Measurements from ENCODE around the gene MRPL2. TPM values are rescaled to one million over a fixed set of nuclear protein-coding genes. Genes with fewer than 3 reads are reported as not detected.

MRPL2 gene
- total RNA-seq, 1 donor = 20.6 TPM

- Histone ChIP-seq H3K9me3 (ENCODE audit: low read depth, low read length) (no peaks in the 10 kb centered on the region), H3K4me1 (ENCODE audit: insufficient read depth, low read length) (peaks cover 38% of the 10 kb centered on the region), H2AFZ (ENCODE audit: low read length) (no peak overlapping the region), H3K27me3 (ENCODE audit: insufficient read depth, low read length) (no peaks in the 10 kb centered on the region), H3K79me2 (ENCODE audit: insufficient read depth, low read length) (peaks cover 87% of the 10 kb centered on the region), H4K20me1 (ENCODE audit: insufficient read depth, low read length) (peaks cover 34% of the 10 kb centered on the region), H3K4me2 (ENCODE audit: insufficient read depth, low read length) (peak overlapping the region; percentile 58), H3K36me3 (ENCODE audit: insufficient read depth, low read length) (peaks cover 49% of the 10 kb centered on the region), H3K27ac (ENCODE audit: low read depth, low read length) (peak overlapping the region; percentile 43), H3K4me3 (ENCODE audit: insufficient read depth, low read length) (peak overlapping the region; percentile 27)
- DNase-seq (ENCODE audit: insufficient read length, low spot score, missing footprints) = peak; percentile 86
- TF ChIP-seq, protein P1, sequence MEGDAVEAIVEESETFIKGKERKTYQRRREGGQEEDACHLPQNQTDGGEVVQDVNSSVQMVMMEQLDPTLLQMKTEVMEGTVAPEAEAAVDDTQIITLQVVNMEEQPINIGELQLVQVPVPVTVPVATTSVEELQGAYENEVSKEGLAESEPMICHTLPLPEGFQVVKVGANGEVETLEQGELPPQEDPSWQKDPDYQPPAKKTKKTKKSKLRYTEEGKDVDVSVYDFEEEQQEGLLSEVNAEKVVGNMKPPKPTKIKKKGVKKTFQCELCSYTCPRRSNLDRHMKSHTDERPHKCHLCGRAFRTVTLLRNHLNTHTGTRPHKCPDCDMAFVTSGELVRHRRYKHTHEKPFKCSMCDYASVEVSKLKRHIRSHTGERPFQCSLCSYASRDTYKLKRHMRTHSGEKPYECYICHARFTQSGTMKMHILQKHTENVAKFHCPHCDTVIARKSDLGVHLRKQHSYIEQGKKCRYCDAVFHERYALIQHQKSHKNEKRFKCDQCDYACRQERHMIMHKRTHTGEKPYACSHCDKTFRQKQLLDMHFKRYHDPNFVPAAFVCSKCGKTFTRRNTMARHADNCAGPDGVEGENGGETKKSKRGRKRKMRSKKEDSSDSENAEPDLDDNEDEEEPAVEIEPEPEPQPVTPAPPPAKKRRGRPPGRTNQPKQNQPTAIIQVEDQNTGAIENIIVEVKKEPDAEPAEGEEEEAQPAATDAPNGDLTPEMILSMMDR (IDR thresholded peaks at IDR 0.05; ENCODE audit: extremely low read depth, low read depth, low read length) = no peak
These were observed 42.9 kb downstream of the MRPL2 start for GRCh38 chr6:43016176-43016942.

GRCh38 chr6:43014434-43014909 is 44.8 kb downstream of the MRPL2 start:
- H3K9me3 ChIP-seq (ENCODE audit: low read depth, low read length) = no peaks in the 10 kb centered on the region
- H3K27ac ChIP-seq (ENCODE audit: low read depth, low read length) = peak overlapping the region; percentile 87
- peaks cover 34% of the 10 kb centered on the region for H4K20me1 ChIP-seq (ENCODE audit: insufficient read depth, low read length)
- peak overlapping the region; percentile 95 for H3K4me2 ChIP-seq (ENCODE audit: insufficient read depth, low read length)
- H3K4me3 ChIP-seq (ENCODE audit: insufficient read depth, low read length) = peak overlapping the region; percentile 98
- H3K27me3 ChIP-seq (ENCODE audit: insufficient read depth, low read length) = no peaks in the 10 kb centered on the region
- DNase-seq (ENCODE audit: insufficient read length, low spot score, missing footprints) = peak; percentile 92
- peak overlapping the region; percentile 79 for H2AFZ ChIP-seq (ENCODE audit: low read length)
- H3K36me3 ChIP-seq (ENCODE audit: insufficient read depth, low read length) = peaks cover 55% of the 10 kb centered on the region
- H3K4me1 ChIP-seq (ENCODE audit: insufficient read depth, low read length) = peaks cover 28% of the 10 kb centered on the region
- H3K79me2 ChIP-seq (ENCODE audit: insufficient read depth, low read length) = peaks cover 87% of the 10 kb centered on the region
- TF ChIP-seq, protein P1 (IDR thresholded peaks at IDR 0.05; ENCODE audit: extremely low read depth, low read depth, low read length) = no peak

GRCh38 chr6:43013843-43014433 is 45.3 kb downstream of the MRPL2 start, which contains the start of the genes KLHDC3 and MEA1:
Gene KLHDC3 (plus strand): TSS chr6:43014249. CDS start chr6:43017193, 2,944 bp downstream.
Gene MEA1 (minus strand): TSS chr6:43013946. CDS start chr6:43013813, 133 bp downstream.
- peaks cover 53% of the 10 kb centered on the region for H3K36me3 ChIP-seq (ENCODE audit: insufficient read depth, low read length)
- peaks cover 34% of the 10 kb centered on the region for H4K20me1 ChIP-seq (ENCODE audit: insufficient read depth, low read length)
- peak; percentile 100 for DNase-seq (ENCODE audit: insufficient read length, low spot score, missing footprints)
- peak within 1 kb of the TSS; percentile 98 for H3K4me3 ChIP-seq (ENCODE audit: insufficient read depth, low read length)
- peak within 1 kb of the TSS; percentile 91 for H2AFZ ChIP-seq (ENCODE audit: low read length)
- no peaks in the 10 kb centered on the region for H3K9me3 ChIP-seq (ENCODE audit: low read depth, low read length)
- no peaks in the 10 kb centered on the region for H3K27me3 ChIP-seq (ENCODE audit: insufficient read depth, low read length)
- H3K79me2 ChIP-seq (ENCODE audit: insufficient read depth, low read length) = peaks cover 85% of the 10 kb centered on the region
- TF ChIP-seq, protein P1 (IDR thresholded peaks at IDR 0.05; ENCODE audit: extremely low read depth, low read depth, low read length) = no peak
- H3K4me1 ChIP-seq (ENCODE audit: insufficient read depth, low read length) = peaks cover 28% of the 10 kb centered on the region
- peak within 1 kb of the TSS; percentile 95 for H3K4me2 ChIP-seq (ENCODE audit: insufficient read depth, low read length)
- H3K27ac ChIP-seq (ENCODE audit: low read depth, low read length) = peak within 1 kb of the TSS; percentile 87

Measured in osteoblast (primary cell).